AG04450 (cell line): ENCODE data around the gene PSTPIP1. TPM values are rescaled to one million over a fixed set of nuclear protein-coding genes. Genes with fewer than 3 reads are reported as not detected.

Experiments used
- CTCF ChIA-PET: fragments of 300-600, 350-600 bp; formaldehyde crosslinking; extraction: SDS; loops from one replicate; lab custom pipeline; 2022; ENCODE audit warnings: antibody characterized with exemption, inconsistent platforms; lab: Charles Lee
- POLR2A ChIA-PET: fragments of 350-600 bp; formaldehyde crosslinking; extraction: SDS; loops from one replicate; lab custom pipeline; 2021; ENCODE audit warnings: antibody characterized with exemption, inconsistent platforms; lab: Yijun Ruan, JAX
- DNase-seq: peaks from one replicate; pipeline ENCODE4 v3.0.0-alpha.2; 2011; ENCODE audit warnings: low read depth, low spot score
- H3K27ac ChIP-seq: one replicate; pipeline ENCODE4 v1.5.1; 2012; ENCODE audit warnings: low read depth, low read length, control low read depth
- H3K27me3 ChIP-seq: one replicate; pipeline ENCODE4 v1.6.0; 2012; ENCODE audit warnings: low read length; ENCODE audit not compliant: control insufficient read depth, insufficient read depth
- H3K4me3 ChIP-seq: 2 replicates; pipeline ENCODE4 v1.5.1; 2011; ENCODE audit warnings: mild to moderate bottlenecking, low read depth, low read length, control low read depth
- H3K9me3 ChIP-seq: 2 replicates; pipeline ENCODE4 v1.5.1; 2012; ENCODE audit warnings: low read length; ENCODE audit not compliant: control insufficient read depth, insufficient read depth
- polyA plus RNA-seq: library from polyadenylated mRNA; depleted of rRNA; stranded (reverse); fragments of >200 nt; gene quantifications from 2 replicates; pipeline ENCODE4 v1.2.3, GENCODE V29; 2011
- TF ChIP-seq, protein P1 (sequence below): IDR thresholded peaks from 2 replicates; pipeline ENCODE4 v1.5.1; 2011; ENCODE audit warnings: low read depth, low read length, control low read depth, inconsistent platforms

PSTPIP1 gene
- polyA plus RNA-seq, 1 experiment = 0.21 TPM

DNA sequence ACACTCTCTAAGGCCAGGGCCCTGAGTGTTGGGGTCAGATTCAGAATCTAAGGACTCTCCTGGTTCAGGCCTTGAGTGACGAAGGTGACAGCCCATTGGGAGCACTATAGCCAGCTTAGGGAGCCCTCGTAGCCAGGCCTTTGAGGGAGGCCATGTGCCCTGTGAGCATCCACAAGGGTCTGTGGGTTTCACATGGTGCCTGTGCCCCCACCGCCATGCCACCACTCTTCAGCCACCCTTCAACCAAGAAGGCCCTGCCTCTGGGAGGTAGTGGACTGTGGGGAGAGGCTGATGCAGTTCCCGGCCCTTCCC, 38.4 kb downstream of the PSTPIP1 start:
- TF ChIP-seq, protein P1, sequence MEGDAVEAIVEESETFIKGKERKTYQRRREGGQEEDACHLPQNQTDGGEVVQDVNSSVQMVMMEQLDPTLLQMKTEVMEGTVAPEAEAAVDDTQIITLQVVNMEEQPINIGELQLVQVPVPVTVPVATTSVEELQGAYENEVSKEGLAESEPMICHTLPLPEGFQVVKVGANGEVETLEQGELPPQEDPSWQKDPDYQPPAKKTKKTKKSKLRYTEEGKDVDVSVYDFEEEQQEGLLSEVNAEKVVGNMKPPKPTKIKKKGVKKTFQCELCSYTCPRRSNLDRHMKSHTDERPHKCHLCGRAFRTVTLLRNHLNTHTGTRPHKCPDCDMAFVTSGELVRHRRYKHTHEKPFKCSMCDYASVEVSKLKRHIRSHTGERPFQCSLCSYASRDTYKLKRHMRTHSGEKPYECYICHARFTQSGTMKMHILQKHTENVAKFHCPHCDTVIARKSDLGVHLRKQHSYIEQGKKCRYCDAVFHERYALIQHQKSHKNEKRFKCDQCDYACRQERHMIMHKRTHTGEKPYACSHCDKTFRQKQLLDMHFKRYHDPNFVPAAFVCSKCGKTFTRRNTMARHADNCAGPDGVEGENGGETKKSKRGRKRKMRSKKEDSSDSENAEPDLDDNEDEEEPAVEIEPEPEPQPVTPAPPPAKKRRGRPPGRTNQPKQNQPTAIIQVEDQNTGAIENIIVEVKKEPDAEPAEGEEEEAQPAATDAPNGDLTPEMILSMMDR = no peak
- Histone ChIP-seq H3K27ac (no peak overlapping the region), H3K27me3 (no peaks in the 10 kb centered on the region), H3K9me3 (peaks cover 4% of the 10 kb centered on the region; the same call in 1 of the 2 replicates), H3K4me3 (no peak overlapping the region)
- CTCF ChIA-PET = interaction anchor here (0.8 to 1.8 kb wide), 3 partner anchors 8 to 85 kb away, joined by 3 to 5 read pairs (median 3); no protein-coding TSS in a partner anchor
- POLR2A ChIA-PET = no interaction called here
- no peak for DNase-seq

- peaks cover 4% of the 10 kb centered on the region; the same call in 1 of the 2 replicates for H3K9me3 ChIP-seq
- H3K4me3 ChIP-seq = no peak overlapping the region
- no peak for DNase-seq
- H3K27me3 ChIP-seq = no peaks in the 10 kb centered on the region
- POLR2A ChIA-PET = no interaction called here
- TF ChIP-seq, protein P1 = no peak
- no peak overlapping the region for H3K27ac ChIP-seq
- CTCF ChIA-PET = interaction anchor here (0.7 to 1.8 kb wide), 10 partner anchors 9 to 599 kb away, joined by 3 to 9 read pairs (median 3); no protein-coding TSS in a partner anchor
These were observed 39.1 kb downstream of the PSTPIP1 start for GRCh38 chr15:77033729-77034671.

GRCh38 chr15:77034695-77035489, 40.0 kb downstream of the PSTPIP1 start:
- no peak overlapping the region for H3K27ac ChIP-seq
- TF ChIP-seq, protein P1 = peak; percentile 57
- peaks cover 4% of the 10 kb centered on the region; the same call in 1 of the 2 replicates for H3K9me3 ChIP-seq
- H3K27me3 ChIP-seq = no peaks in the 10 kb centered on the region
- no peak overlapping the region for H3K4me3 ChIP-seq
- ChIA-PET POLR2A (interaction anchor here (0.9 kb wide), 1 partner anchor 36 kb away, joined by 3 read pairs; the partner anchor contains the start of gene TSPAN3), CTCF (interaction anchor here (0.6 to 1.8 kb wide), 10 partner anchors 10 to 598 kb away, joined by 3 to 9 read pairs (median 4); no protein-coding TSS in a partner anchor)
- DNase-seq = no peak

GRCh38 chr15:77035584-77035983, 40.7 kb downstream of the PSTPIP1 start:
- no peak for DNase-seq
- Histone ChIP-seq H3K27ac (no peak overlapping the region), H3K9me3 (peaks cover 4% of the 10 kb centered on the region; the same call in 1 of the 2 replicates), H3K27me3 (no peaks in the 10 kb centered on the region), H3K4me3 (no peak overlapping the region)
- ChIA-PET POLR2A (interaction anchor here (0.9 kb wide), 1 partner anchor 35 kb away, joined by 3 read pairs; the partner anchor contains the start of gene TSPAN3), CTCF (interaction anchor here (0.6 to 2.1 kb wide), 5 partner anchors 12 to 508 kb away, joined by 3 to 9 read pairs (median 4); no protein-coding TSS in a partner anchor)
- TF ChIP-seq, protein P1 = no peak
